ENCODE measurements around the gene CC2D1A. TPM values are rescaled to one million over a fixed set of nuclear protein-coding genes. Genes with fewer than 3 reads are reported as not detected.
"Not testable (repeated sequence)": the region's sequence is repeated elsewhere in the genome, so short reads cannot be mapped to it uniquely, and the experiment has no call there.

CC2D1A gene
- total RNA-seq, 6 donors from 2014 or later: 30.4 to 95.3 (median 35.3) TPM

GRCh38 chr19:13965926-13966683 is 60.1 kb downstream of the CC2D1A start:
- H3K36me3 ChIP-seq: peaks cover 29 to 95% (median 84%) of the 10 kb centered on the region in 4 donors

GRCh38 chr19:13966684-13967128 is 60.7 kb downstream of the CC2D1A start:
- H3K36me3 ChIP-seq: peaks cover 27 to 94% (median 78%) of the 10 kb centered on the region in 4 donors

More at GRCh38 chr19:13965926-13966683, 60.1 kb downstream of the CC2D1A start:
- no peak overlapping the region for H3K4me3 ChIP-seq
- ATAC-seq (ENCODE audit: low FRiP score in 2 of 2) (peak in 1 of 2 donors; percentile 2), DNase-seq (peak in 1 of 2 donors; percentile 69)
- 90 to 92% methylated on average over 2 to 19 of the region's 20 CpGs for WGBS, 2 donors
- H3K4me1 ChIP-seq: no peaks in the 10 kb centered on the region
- H3K27me3 ChIP-seq: no peaks in the 10 kb centered on the region
- no peak for TF ChIP-seq EP300 (IDR thresholded peaks at IDR 0.05)
- no peak for TF ChIP-seq POLR2A (IDR thresholded peaks at IDR 0.05)
- no peak for TF ChIP-seq POLR2AphosphoS5 (IDR thresholded peaks at IDR 0.05)
- TF ChIP-seq CTCF (IDR thresholded peaks at IDR 0.05): no peak
- no peak overlapping the region for H3K27ac ChIP-seq
- H3K9me3 ChIP-seq: no peaks in the 10 kb centered on the region

GRCh38 chr19:13967206-13967605 is 61.2 kb downstream of the CC2D1A start:
- H3K4me3 ChIP-seq; H3K4me1 ChIP-seq; H3K27me3 ChIP-seq; H3K27ac ChIP-seq; DNase-seq; H3K9me3 ChIP-seq; ATAC-seq (ENCODE audit: low FRiP score in 2 of 2): not testable (repeated sequence)
- 95 to 96% methylated on average over 8 of the region's 8 CpGs for WGBS, 2 donors
- peaks cover 27 to 90% (median 73%) of the 10 kb centered on the region in 4 donors for H3K36me3 ChIP-seq

More at GRCh38 chr19:13966684-13967128, 60.7 kb downstream of the CC2D1A start:
- DNase-seq (peak in 1 of 2 donors; percentile 72), ATAC-seq (ENCODE audit: low FRiP score in 2 of 2) (peak in 1 of 2 donors; percentile 4)
- H3K4me1 ChIP-seq: no peaks in the 10 kb centered on the region
- TF ChIP-seq POLR2AphosphoS5 (IDR thresholded peaks at IDR 0.05): no peak
- no peak for TF ChIP-seq CTCF (IDR thresholded peaks at IDR 0.05)
- no peak for TF ChIP-seq EP300 (IDR thresholded peaks at IDR 0.05)
- no peak for TF ChIP-seq POLR2A (IDR thresholded peaks at IDR 0.05)
- no peak overlapping the region for H3K4me3 ChIP-seq
- no peaks in the 10 kb centered on the region for H3K27me3 ChIP-seq
- no peak overlapping the region for H3K27ac ChIP-seq
- WGBS, 2 donors: 80 to 91% methylated on average over 1 to 14 of the region's 14 CpGs
- no peaks in the 10 kb centered on the region for H3K9me3 ChIP-seq

- peaks cover 30 to 90% (median 70%) of the 10 kb centered on the region in 4 donors for H3K36me3 ChIP-seq
- 93 to 94% methylated on average over 15 to 22 of the region's 22 CpGs for WGBS, 2 donors
- TF ChIP-seq POLR2A (IDR thresholded peaks at IDR 0.05): no peak
- TF ChIP-seq CTCF (IDR thresholded peaks at IDR 0.05): no peak
- no peak for TF ChIP-seq POLR2AphosphoS5 (IDR thresholded peaks at IDR 0.05)
- no peak for TF ChIP-seq EP300 (IDR thresholded peaks at IDR 0.05)
Observed at GRCh38 chr19:13968383-13968935, 62.5 kb downstream of the CC2D1A start.

GRCh38 chr19:13968999-13969398 is 63.0 kb downstream of the CC2D1A start:
- Histone ChIP-seq H3K36me3 (peaks cover 30 to 90% (median 66%) of the 10 kb centered on the region in 4 donors), H3K27me3 (no peaks in the 10 kb centered on the region), H3K4me1 (no peaks in the 10 kb centered on the region), H3K27ac (no peak overlapping the region), H3K4me3 (no peak overlapping the region), H3K9me3 (no peaks in the 10 kb centered on the region)
- ATAC-seq (ENCODE audit: low FRiP score in 2 of 2): no peak
- TF ChIP-seq EP300 (IDR thresholded peaks at IDR 0.05) (no peak), POLR2A (IDR thresholded peaks at IDR 0.05) (no peak)
- whole genome bisulfite sequencing, 2 donors: 93 to 94% methylated on average over 16 to 18 of the region's 18 CpGs
- no peak for DNase-seq

More at GRCh38 chr19:13968383-13968935, 62.5 kb downstream of the CC2D1A start:
- DNase-seq: peak in 1 of 2 donors; percentile 73
- Histone ChIP-seq H3K9me3 (no peaks in the 10 kb centered on the region), H3K27me3 (no peaks in the 10 kb centered on the region), H3K4me3 (no peak overlapping the region), H3K27ac (no peak overlapping the region), H3K4me1 (no peaks in the 10 kb centered on the region)
- no peak for ATAC-seq (ENCODE audit: low FRiP score in 2 of 2)

Data from upper lobe of left lung (tissue), 6 donors.